HEK293T (cell line): Measurements from ENCODE around the gene SOD2.
A peak's percentile ranks its signal among the peaks of the same experiment; 100 is the strongest.
"Not testable (repeated sequence)": the region's sequence is repeated elsewhere in the genome, so short reads cannot be mapped to it uniquely, and the experiment has no call there.

Experiments
- CTCF ChIA-PET: fragments of 350-600 bp; formaldehyde crosslinking; extraction: SDS; loops from one replicate; lab custom pipeline; 2021; ENCODE audit warnings: antibody characterized with exemption, inconsistent platforms; lab: Yijun Ruan, JAX
- POLR2A ChIA-PET: fragments of 350-600 bp; formaldehyde crosslinking; extraction: SDS; loops from one replicate; lab custom pipeline; 2020; ENCODE audit warnings: antibody characterized with exemption, inconsistent platforms; lab: Yijun Ruan, JAX
- DNase-seq: peaks from one replicate; pipeline ENCODE4 v3.0.0; 2012; ENCODE audit warnings: mixed read lengths; ENCODE audit errors: extremely low spot score
- ARNT ChIP-seq: fragments of 450-650 bp; IDR thresholded peaks from 2 replicates; pipeline ENCODE4 v1.6.1; 2017; ENCODE audit warnings: mild to moderate bottlenecking
- BHLHE40 ChIP-seq: fragments of 450-650 bp; IDR thresholded peaks from 2 replicates; pipeline ENCODE4 v1.6.1; 2016; ENCODE audit warnings: mild to moderate bottlenecking, moderate library complexity, borderline replicate concordance
- CTBP1 ChIP-seq: fragments of 450-650 bp; IDR thresholded peaks from 2 replicates; pipeline ENCODE4 v1.6.1; 2016; ENCODE audit warnings: borderline replicate concordance
- ELF4 ChIP-seq: fragments of 450-650 bp; IDR thresholded peaks from 2 replicates; pipeline ENCODE4 v1.6.1; 2017; ENCODE audit warnings: antibody characterized with exemption
- FOXA1 ChIP-seq: fragments of 450-650 bp; IDR thresholded peaks from 2 replicates; pipeline ENCODE4 v1.6.1; 2016; ENCODE audit warnings: mild to moderate bottlenecking
- FOXK2 ChIP-seq: fragments of 450-650 bp; IDR thresholded peaks from 2 replicates; pipeline ENCODE4 v1.6.1; 2016; ENCODE audit warnings: mild to moderate bottlenecking
- FOXM1 ChIP-seq: fragments of 450-650 bp; IDR thresholded peaks from 2 replicates; pipeline ENCODE4 v1.6.1; 2017; ENCODE audit warnings: mild to moderate bottlenecking, borderline replicate concordance
- HDGF ChIP-seq: fragments of 450-650 bp; IDR thresholded peaks from 2 replicates; pipeline ENCODE4 v1.6.1; 2017; ENCODE audit warnings: antibody characterized with exemption, borderline replicate concordance
- L3MBTL2 ChIP-seq: fragments of 450-650 bp; conservative IDR thresholded peaks from 2 replicates; pipeline ENCODE4 v1.6.1; 2016; ENCODE audit warnings: mild to moderate bottlenecking
- LEF1 ChIP-seq: fragments of 450-650 bp; IDR thresholded peaks from 2 replicates; pipeline ENCODE4 v1.6.1; 2017; ENCODE audit warnings: mild to moderate bottlenecking, borderline replicate concordance
- NFRKB ChIP-seq: fragments of 450-650 bp; IDR thresholded peaks from 2 replicates; pipeline ENCODE4 v1.6.1; 2016; ENCODE audit warnings: mild to moderate bottlenecking, moderate library complexity
- SP1 ChIP-seq: fragments of 450-650 bp; IDR thresholded peaks from 2 replicates; pipeline ENCODE4 v1.6.1; 2017
- SUZ12 ChIP-seq: fragments of 450-650 bp; IDR thresholded peaks from 2 replicates; pipeline ENCODE4 v1.6.1; 2016; ENCODE audit warnings: mild to moderate bottlenecking
- TARDBP ChIP-seq: fragments of 450-650 bp; IDR thresholded peaks from 2 replicates; pipeline ENCODE4 v1.6.1; 2016
- ZNF384 ChIP-seq: fragments of 450-650 bp; IDR thresholded peaks from 2 replicates; pipeline ENCODE4 v1.6.1; 2016
- TF ChIP-seq, protein P1 (sequence below): fragments of 450-650 bp; IDR thresholded peaks from 2 replicates; pipeline ENCODE4 v1.6.1; 2016

SOD2 gene

DNA sequence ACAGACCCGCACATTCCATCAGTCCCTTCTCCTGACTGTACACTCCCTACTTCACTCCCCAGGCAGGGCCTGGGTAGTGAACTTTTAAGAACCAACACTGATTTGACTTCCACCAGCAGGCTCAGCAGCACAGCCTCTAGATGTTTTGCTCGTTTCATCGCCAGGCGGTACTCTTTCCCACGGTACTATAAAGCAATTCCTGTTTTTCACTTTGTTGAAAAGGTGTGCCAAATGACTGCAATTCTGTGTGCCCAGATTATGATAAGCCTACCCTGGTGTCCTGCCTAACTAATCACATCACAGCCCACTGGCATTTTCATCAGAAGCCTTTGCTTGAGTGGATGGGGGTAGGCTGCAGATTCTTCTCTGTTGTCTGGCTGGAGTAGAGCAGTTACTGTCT is 21.4 kb upstream of the SOD2 start:
- DNase-seq: no peak
- CTCF ChIA-PET: no interaction called here
- POLR2A ChIA-PET: no interaction called here
- TF ChIP-seq, protein P1, sequence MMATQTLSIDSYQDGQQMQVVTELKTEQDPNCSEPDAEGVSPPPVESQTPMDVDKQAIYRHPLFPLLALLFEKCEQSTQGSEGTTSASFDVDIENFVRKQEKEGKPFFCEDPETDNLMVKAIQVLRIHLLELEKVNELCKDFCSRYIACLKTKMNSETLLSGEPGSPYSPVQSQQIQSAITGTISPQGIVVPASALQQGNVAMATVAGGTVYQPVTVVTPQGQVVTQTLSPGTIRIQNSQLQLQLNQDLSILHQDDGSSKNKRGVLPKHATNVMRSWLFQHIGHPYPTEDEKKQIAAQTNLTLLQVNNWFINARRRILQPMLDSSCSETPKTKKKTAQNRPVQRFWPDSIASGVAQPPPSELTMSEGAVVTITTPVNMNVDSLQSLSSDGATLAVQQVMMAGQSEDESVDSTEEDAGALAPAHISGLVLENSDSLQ: no peak
- TF ChIP-seq SP1 (no peak), ARNT (no peak), FOXK2 (no peak), CTBP1 (no peak), TARDBP (no peak), ZNF384 (no peak), L3MBTL2 (no peak), HDGF (no peak), SUZ12 (no peak), BHLHE40 (no peak), FOXA1 (no peak), LEF1 (no peak), FOXM1 (no peak), NFRKB (no peak), ELF4 (no peak)

DNA sequence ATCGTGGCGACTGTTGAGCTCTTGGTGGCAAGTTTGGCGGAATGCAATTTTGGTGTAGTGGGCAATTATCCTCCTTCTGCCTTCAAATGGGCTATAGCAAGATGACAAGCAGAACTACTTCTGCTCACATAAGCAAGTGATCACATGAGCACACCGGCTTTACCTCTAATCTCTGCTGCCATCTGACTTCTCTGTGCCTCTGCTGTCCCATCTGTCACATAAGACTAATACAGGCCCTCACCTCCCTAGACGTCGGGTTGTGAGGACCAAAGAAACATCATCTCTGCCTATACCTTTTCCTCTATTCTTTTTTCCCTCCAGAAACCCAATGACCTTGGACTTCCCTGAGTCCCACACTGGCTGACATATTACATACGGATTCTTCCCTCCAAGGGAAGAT is 20.9 kb upstream of the SOD2 start:
- TF ChIP-seq FOXM1 (no peak), NFRKB (no peak), FOXA1 (no peak), SUZ12 (no peak), ZNF384 (no peak), BHLHE40 (no peak), L3MBTL2 (no peak), HDGF (no peak), FOXK2 (no peak), ELF4 (no peak), CTBP1 (no peak), TARDBP (no peak), LEF1 (no peak), SP1 (no peak), ARNT (no peak)
- TF ChIP-seq, protein P1: no peak
- DNase-seq: no peak
- CTCF ChIA-PET: no interaction called here
- POLR2A ChIA-PET: interaction anchor here (1.8 kb wide), 1 partner anchor 13 kb away, joined by 7 read pairs; the partner anchor contains the start of gene WTAP

DNA sequence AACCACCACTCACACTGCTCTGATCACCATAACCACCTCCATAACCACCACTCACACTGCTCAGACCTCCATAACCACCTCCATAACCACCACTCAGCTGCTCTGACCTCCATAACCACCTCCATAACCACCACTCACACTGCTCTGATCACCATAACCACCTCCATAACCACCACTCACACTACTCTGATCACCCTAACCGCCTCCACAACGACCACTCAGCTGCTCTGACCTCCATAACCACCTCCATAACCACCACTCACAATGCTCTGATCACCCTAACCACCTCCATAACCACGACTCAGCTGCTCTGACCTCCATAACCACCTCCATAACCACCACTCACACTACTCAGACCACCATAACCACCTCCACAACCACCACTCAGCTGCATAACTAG is 19.3 kb upstream of the SOD2 start:
- POLR2A ChIA-PET: interaction anchor here (1.1 to 1.8 kb wide), 2 partner anchors 13 to 14 kb away, joined by 4 to 7 read pairs; partner anchors contain the start of gene WTAP
- CTCF ChIA-PET, DNase-seq: not testable (repeated sequence)

DNA sequence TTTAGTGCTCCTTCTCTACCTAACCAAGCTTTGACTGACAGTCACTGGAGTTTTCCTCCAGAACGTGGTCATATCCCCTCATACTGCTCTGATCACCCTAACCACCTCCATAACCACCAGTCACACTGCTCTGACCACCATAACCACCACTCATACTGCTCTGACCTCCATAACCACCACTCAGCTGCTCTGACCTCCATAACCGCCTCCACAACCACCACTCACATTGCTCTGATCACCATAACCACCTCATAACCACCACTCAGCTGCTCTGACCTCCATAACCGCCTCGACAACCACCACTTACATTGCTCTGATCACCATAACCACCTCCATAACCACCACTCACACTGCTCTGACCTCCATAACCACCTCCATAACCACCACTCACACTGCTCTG is 17.6 kb upstream of the SOD2 start:
- CTCF ChIA-PET, POLR2A ChIA-PET, DNase-seq: not testable (repeated sequence)

GRCh38 chr6:159701413-159701999 is 8.5 kb upstream of the SOD2 start:
- ChIA-PET CTCF (no interaction called here), POLR2A (interaction anchor here (1.2 to 1.7 kb wide), 4 partner anchors 9 to 88 kb away, joined by 3 to 6 read pairs (median 4); partner anchors contain the start of genes MRPL18, SOD2, TCP1 and WTAP)
- TF ChIP-seq ZNF384: peak; percentile 91
- TF ChIP-seq, protein P1: no peak
- DNase-seq: peak; percentile 25

DNA sequence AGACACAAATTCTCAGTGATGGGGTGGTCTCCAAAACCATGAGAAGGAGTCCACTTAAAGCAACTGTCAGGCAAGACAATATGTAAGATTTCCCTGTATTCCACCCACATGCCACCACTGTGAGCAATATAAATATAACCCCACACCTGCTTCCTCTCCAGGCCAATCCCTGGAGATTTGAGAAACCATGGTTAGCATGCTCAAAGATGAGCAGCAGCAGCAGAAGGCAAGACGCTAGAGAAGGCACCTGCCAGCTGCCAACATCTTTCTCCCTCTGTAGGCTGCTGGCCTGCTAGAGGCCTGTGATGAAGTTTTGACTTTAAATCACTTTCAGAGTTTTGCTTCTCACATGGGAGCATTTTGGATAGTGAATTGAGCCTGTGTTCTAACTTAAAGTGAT is 7.9 kb upstream of the SOD2 start:
- CTCF ChIA-PET: no interaction called here
- DNase-seq: no peak
- TF ChIP-seq TARDBP (no peak), LEF1 (no peak), SUZ12 (no peak), FOXA1 (no peak), HDGF (no peak), ARNT (no peak), ELF4 (no peak), FOXM1 (no peak), FOXK2 (no peak), CTBP1 (no peak), L3MBTL2 (no peak), ZNF384 (no peak)
- TF ChIP-seq, protein P1: no peak
- POLR2A ChIA-PET: interaction anchor here (1.7 to 2.4 kb wide), 2 partner anchors 26 kb away, joined by 6 to 10 read pairs; partner anchors contain the start of gene WTAP
